Epithelial cell of esophagus (primary cell): ENCODE measurements around the gene IRX2.

ENCODE experiments used
- DNase-seq: peaks from one replicate; pipeline ENCODE4 v3.0.0; 2010; ENCODE audit warnings: low read depth
- H3K4me3 ChIP-seq: 2 replicates; pipeline ENCODE4 v1.5.1; 2011; ENCODE audit warnings: mild to moderate bottlenecking, low read length, control low read depth
- TF ChIP-seq, protein P1 (sequence below): IDR thresholded peaks from 2 replicates; pipeline ENCODE4 v1.5.1; 2011; ENCODE audit warnings: low read depth, mild to moderate bottlenecking, low read length, control low read depth, inconsistent platforms; ENCODE audit not compliant: insufficient read depth; ENCODE audit errors: missing control alignments

Gene IRX2

DNA sequence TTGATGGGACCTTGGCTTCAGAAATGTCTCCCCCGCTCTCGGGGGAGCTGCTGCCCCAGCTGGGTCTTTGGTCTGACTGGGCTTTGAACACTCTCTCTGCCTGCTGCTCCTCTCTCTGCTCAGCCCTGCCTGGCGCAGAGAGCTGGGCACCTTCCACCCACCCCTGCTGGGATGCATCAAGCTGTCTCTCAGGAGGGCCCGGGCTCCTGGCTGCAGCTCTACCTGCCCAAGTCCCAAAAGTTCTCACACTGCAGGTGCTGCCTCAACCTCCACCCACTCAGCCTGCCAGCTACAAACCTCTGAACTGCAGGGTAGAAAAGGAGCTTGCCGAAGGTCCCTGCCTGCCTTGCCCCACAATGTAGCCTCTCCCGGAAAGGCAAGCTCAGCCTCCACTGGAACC is 36.7 kb downstream of the IRX2 start:
- TF ChIP-seq, protein P1, sequence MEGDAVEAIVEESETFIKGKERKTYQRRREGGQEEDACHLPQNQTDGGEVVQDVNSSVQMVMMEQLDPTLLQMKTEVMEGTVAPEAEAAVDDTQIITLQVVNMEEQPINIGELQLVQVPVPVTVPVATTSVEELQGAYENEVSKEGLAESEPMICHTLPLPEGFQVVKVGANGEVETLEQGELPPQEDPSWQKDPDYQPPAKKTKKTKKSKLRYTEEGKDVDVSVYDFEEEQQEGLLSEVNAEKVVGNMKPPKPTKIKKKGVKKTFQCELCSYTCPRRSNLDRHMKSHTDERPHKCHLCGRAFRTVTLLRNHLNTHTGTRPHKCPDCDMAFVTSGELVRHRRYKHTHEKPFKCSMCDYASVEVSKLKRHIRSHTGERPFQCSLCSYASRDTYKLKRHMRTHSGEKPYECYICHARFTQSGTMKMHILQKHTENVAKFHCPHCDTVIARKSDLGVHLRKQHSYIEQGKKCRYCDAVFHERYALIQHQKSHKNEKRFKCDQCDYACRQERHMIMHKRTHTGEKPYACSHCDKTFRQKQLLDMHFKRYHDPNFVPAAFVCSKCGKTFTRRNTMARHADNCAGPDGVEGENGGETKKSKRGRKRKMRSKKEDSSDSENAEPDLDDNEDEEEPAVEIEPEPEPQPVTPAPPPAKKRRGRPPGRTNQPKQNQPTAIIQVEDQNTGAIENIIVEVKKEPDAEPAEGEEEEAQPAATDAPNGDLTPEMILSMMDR, result no peak
- no peak overlapping the region for H3K4me3 ChIP-seq
- no peak for DNase-seq

DNA sequence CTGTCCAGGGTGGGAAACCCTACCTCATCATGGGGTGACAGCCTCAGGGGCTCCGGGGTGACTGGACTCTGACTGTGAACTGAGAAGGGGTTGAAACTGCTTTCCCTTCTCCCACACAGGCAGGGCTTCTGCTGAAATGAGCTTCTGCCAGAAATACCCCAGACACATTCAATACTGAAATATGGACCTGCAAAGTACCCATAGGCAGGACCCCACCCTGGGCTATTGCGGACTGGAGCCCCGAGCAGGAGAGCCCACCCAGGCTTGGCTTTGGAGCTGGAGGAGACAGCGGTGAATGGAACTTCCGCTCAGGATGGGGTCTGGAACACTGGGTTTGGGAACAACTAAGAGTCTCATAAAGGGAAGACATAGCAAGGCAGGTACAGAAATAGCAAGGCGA is 37.5 kb downstream of the IRX2 start:
- TF ChIP-seq, protein P1, result no peak
- H3K4me3 ChIP-seq, result no peak overlapping the region
- DNase-seq, result no peak

DNA sequence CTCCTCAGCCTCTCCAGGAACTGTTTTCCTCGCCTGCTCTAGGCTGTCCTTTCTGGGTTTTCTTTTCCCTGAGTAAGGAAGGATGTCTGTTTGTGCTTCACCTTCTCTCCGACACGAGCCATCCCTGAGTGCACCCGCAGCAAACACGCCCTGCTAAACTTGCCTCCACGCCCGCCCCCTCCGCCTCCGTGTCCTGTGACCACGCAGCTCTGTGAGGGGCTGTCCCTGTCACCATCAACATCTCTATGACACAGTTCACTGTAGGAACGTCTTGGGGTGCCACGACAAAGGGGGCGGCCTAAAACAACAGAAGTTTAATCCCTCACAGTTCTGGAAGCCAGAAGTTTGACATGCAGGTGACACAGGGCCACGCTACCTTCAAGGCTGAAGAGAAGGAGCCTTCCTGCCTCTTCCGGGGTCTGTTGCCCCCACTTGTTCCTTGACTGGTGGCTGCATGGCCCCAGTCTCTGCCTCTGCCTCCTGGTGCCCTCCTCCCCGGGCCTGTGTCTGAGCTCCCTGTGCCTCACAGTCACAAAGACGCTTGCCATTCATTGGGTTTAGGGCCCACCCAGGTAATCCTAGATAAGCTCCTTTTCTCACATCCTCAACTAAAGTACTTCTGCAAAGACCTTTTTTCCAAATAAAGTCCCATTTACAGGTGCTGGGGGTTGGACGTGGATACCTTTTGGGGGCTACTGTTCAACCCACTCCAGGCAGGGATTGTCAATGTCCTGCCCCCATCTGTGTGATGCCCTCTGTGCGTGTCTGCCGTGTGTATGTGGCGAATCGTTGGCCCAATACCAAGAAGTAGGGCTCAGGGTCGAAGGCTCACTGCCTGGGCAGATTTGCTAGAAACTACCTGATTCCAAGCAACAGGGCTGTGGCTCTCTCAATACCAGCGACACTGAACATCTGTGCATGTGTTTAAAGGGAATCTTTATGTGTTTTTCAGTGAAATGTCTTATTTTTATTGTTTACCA is 39.7 kb downstream of the IRX2 start:
- TF ChIP-seq, protein P1, result no peak
- DNase-seq, result no peak
- H3K4me3 ChIP-seq, result no peak overlapping the region

DNA sequence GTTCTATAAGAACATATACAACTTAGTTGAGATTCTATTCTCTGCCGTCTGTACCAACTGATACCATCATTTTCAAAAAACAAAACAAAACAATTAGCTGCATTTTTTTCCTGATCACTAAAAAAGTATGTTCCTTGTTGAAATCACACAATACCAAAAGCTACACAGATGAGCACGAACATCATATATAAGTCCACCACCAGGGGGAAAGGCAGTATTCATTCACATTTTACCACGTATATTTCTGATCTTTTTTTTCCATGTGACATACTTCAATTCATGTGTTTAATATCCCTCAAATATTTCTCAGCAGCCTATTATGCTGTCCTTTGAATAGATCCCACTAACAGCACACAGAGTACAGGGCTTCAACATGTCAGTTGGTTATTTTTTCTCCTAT is 40.6 kb downstream of the IRX2 start:
- peak; percentile 7 for DNase-seq
- TF ChIP-seq, protein P1, result no peak
- no peak overlapping the region for H3K4me3 ChIP-seq

DNA sequence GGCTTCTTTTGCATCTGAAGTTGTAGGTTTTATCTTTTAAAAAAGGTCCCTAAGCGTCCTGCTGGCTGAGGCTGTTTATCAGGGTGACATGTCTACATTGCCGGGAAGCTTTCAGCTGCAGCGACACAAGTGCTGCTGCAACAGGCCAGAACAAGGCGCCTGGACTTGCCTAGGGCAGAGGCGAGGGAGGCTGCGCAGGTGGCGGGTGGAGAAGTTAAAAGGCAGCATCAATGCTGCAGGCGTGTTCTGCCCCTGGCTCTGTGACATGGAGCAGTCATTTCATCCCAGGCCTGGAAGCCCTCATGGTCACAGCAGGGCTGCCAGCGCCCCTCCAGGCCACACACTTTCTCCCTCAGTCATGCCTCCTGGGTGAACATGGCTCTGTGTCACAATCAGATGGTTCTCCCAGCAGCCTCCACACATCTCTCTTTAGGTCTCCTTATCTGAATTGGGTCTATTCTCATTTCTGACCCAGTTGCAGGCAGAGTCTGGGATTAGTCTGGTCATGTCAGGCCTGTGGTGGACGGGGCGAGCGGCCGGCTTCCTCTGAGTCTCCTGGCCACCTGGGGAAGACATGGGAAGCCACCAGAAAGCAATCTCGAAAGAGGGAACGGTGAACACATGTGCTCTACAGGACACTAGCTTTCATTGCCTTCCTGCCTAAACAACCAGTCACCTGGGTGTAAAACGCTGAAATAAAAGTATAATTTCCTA is 41.3 kb downstream of the IRX2 start:
- TF ChIP-seq, protein P1, result no peak
- DNase-seq, result no peak
- H3K4me3 ChIP-seq, result no peak overlapping the region

DNA sequence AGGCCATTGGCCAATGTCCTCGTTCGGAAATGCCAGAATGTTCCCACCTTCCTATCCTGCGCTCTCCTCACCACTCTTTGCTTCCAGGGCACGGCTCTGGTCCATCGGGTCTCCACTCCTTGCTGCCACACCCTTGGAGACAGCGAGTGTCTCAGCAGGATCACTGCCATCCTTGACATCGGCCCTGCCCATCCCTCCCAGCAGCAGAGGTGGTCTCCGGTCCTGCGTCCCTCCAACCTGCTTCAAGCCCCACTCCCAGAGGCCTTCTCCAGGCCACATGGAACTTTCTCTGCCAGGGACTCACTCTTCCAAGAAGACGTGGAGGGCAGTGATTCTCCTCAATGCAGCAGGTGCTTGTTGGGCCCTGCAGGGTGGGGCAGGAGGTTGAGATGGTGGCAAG is 42.7 kb downstream of the IRX2 start:
- TF ChIP-seq, protein P1, result no peak
- H3K4me3 ChIP-seq, result no peak overlapping the region
- no peak for DNase-seq
